SU-DHL-6 (cell line): ENCODE data around the gene MED23.

Experiments used
- EZH2phosphoT487 ChIP-seq: fragments of 200-600 bp; sonication (generic), shearing (Covaris generic); conservative IDR thresholded peaks from 2 replicates; pipeline ENCODE4 v1.6.1; 2018; ENCODE audit warnings: mild to moderate bottlenecking, antibody characterized with exemption, low read length, moderate library complexity, mixed read lengths
- TF ChIP-seq, protein P1 (sequence below): fragments of 200-600 bp; sonication (generic); IDR thresholded peaks from one replicate; pipeline ENCODE4 v1.5.1; 2017; ENCODE audit warnings: antibody characterized with exemption, mild to moderate bottlenecking, low read length, moderate library complexity; ENCODE audit not compliant: insufficient read depth, poor library complexity, severe bottlenecking

DNA sequence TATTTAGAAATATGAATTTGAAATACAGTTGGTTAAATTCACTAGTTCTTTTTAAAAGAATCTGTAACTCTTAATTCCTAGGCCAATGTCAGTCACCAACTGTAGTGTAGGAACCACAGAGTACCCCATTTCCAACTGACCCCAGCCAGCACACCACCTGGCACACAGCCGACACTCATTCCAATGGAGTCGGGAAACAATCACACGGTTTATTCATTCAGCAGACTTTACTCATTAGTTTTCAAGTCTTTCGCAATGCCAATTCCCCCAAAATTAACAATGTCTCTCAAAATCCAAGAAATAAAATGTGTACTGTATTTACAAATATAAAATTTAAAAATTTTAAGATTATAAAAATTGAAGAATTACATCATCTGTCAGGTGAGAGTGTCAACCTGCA lies 41.5 kb downstream of the MED23 start:
- TF ChIP-seq, protein P1, sequence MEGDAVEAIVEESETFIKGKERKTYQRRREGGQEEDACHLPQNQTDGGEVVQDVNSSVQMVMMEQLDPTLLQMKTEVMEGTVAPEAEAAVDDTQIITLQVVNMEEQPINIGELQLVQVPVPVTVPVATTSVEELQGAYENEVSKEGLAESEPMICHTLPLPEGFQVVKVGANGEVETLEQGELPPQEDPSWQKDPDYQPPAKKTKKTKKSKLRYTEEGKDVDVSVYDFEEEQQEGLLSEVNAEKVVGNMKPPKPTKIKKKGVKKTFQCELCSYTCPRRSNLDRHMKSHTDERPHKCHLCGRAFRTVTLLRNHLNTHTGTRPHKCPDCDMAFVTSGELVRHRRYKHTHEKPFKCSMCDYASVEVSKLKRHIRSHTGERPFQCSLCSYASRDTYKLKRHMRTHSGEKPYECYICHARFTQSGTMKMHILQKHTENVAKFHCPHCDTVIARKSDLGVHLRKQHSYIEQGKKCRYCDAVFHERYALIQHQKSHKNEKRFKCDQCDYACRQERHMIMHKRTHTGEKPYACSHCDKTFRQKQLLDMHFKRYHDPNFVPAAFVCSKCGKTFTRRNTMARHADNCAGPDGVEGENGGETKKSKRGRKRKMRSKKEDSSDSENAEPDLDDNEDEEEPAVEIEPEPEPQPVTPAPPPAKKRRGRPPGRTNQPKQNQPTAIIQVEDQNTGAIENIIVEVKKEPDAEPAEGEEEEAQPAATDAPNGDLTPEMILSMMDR = no peak
- TF ChIP-seq EZH2phosphoT487 = no peak
